ENCODE measurements around the gene CYP11A1. TPM values are rescaled to one million over a fixed set of nuclear protein-coding genes. Genes with fewer than 3 reads are reported as not detected.

The CYP11A1 gene
- total RNA-seq, 1 donor from 2014 or later = not detected

GRCh38 chr15:74402873-74403587 lies 35.6 kb upstream of the CYP11A1 start:
- no peak for DNase-seq (ENCODE audit: low read depth)
- Histone ChIP-seq H3K4me3 (ENCODE audit: low read depth, low read length) (no peak overlapping the region), H3K27me3 (ENCODE audit: control insufficient read depth, insufficient read depth, low read length) (no peaks in the 10 kb centered on the region), H3K36me3 (ENCODE audit: control insufficient read depth, insufficient read depth, low read length) (no peaks in the 10 kb centered on the region)
- TF ChIP-seq CTCF (IDR thresholded peaks at IDR 0.05; ENCODE audit: insufficient read depth, low read length, severe bottlenecking) = no peak
- FAIRE-seq = no peak

- TF ChIP-seq CTCF (IDR thresholded peaks at IDR 0.05; ENCODE audit: insufficient read depth, low read length, severe bottlenecking) = no peak
- Histone ChIP-seq H3K27me3 (ENCODE audit: control insufficient read depth, insufficient read depth, low read length) (no peaks in the 10 kb centered on the region), H3K36me3 (ENCODE audit: control insufficient read depth, insufficient read depth, low read length) (no peaks in the 10 kb centered on the region), H3K4me3 (ENCODE audit: low read depth, low read length) (no peak overlapping the region)
- DNase-seq (ENCODE audit: low read depth) (no peak), FAIRE-seq (no peak)
Observed at GRCh38 chr15:74402337-74402841, 34.9 kb upstream of the CYP11A1 start.

GRCh38 chr15:74400915-74401757 lies 33.7 kb upstream of the CYP11A1 start:
- no peak for TF ChIP-seq CTCF (IDR thresholded peaks at IDR 0.05; ENCODE audit: insufficient read depth, low read length, severe bottlenecking)
- DNase-seq (ENCODE audit: low read depth) (peak; percentile 74), FAIRE-seq (no peak)
- no peaks in the 10 kb centered on the region for H3K27me3 ChIP-seq (ENCODE audit: control insufficient read depth, insufficient read depth, low read length)
- no peaks in the 10 kb centered on the region for H3K36me3 ChIP-seq (ENCODE audit: control insufficient read depth, insufficient read depth, low read length)
- H3K4me3 ChIP-seq (ENCODE audit: low read depth, low read length) = no peak overlapping the region

- Histone ChIP-seq H3K27me3 (ENCODE audit: control insufficient read depth, insufficient read depth, low read length) (no peaks in the 10 kb centered on the region), H3K36me3 (ENCODE audit: control insufficient read depth, insufficient read depth, low read length) (no peaks in the 10 kb centered on the region), H3K4me3 (ENCODE audit: low read depth, low read length) (no peak overlapping the region)
- FAIRE-seq = no peak
- peak; percentile 59 for DNase-seq (ENCODE audit: low read depth)
- no peak for TF ChIP-seq CTCF (IDR thresholded peaks at IDR 0.05; ENCODE audit: insufficient read depth, low read length, severe bottlenecking)
Observed at GRCh38 chr15:74400313-74400860, 32.9 kb upstream of the CYP11A1 start.

GRCh38 chr15:74399511-74400312 lies 32.3 kb upstream of the CYP11A1 start:
- Histone ChIP-seq H3K27me3 (ENCODE audit: control insufficient read depth, insufficient read depth, low read length) (no peaks in the 10 kb centered on the region), H3K4me3 (ENCODE audit: low read depth, low read length) (no peak overlapping the region), H3K36me3 (ENCODE audit: control insufficient read depth, insufficient read depth, low read length) (no peaks in the 10 kb centered on the region)
- DNase-seq (ENCODE audit: low read depth) (peak; percentile 60), FAIRE-seq (no peak)
- TF ChIP-seq CTCF (IDR thresholded peaks at IDR 0.05; ENCODE audit: insufficient read depth, low read length, severe bottlenecking) = no peak
